Endothelial cell of umbilical vein (primary cell): ENCODE results near the gene AGFG1. TPM values are rescaled to one million over a fixed set of nuclear protein-coding genes. Genes with fewer than 3 reads are reported as not detected.

Experiments
- BruUV-seq: library from RNA; stranded (reverse); fragments of 400-500 nt; replicated peaks from 2 replicates; lab custom pipeline; 2021; lab: Mats Ljungman, UMichigan
- CTCF ChIA-PET: fragments of 300-600, 350-600 bp; sonication (Branson Sonifier 250); formaldehyde crosslinking; loops from one replicate; lab custom pipeline; 2021; ENCODE audit warnings: antibody characterized with exemption, inconsistent platforms; lab: Charles Lee
- POLR2A ChIA-PET: fragments of 300-600, 350-600 bp; sonication (Branson Sonifier 250); formaldehyde crosslinking; loops from one replicate; lab custom pipeline; 2021; ENCODE audit warnings: antibody characterized with exemption, inconsistent platforms; lab: Charles Lee
- DNase-seq: peaks from one replicate; pipeline ENCODE4 v3.0.0-alpha.2; 2011; ENCODE audit warnings: low read depth, low spot score
- FAIRE-seq: peaks from 2 replicates; lab custom pipeline; 2011; peaks lifted over from hg19 to GRCh38; lab: Jason Lieb, UNC
- H2AFZ ChIP-seq: 2 replicates; pipeline ENCODE4 v1.6.0; 2012; ENCODE audit warnings: low read depth, low read length, control low read depth, inconsistent platforms
- H3K27ac ChIP-seq: 2 replicates; pipeline ENCODE4 v1.5.1; 2011; ENCODE audit warnings: low read depth, mild to moderate bottlenecking, control low read depth, low read length, moderate library complexity; ENCODE audit not compliant: insufficient read depth
- H3K27me3 ChIP-seq, 2 experiments: 2 replicates each; pipeline versions ENCODE4 v1.6.0 to v1.6.1; 2011; ENCODE audit warnings: low read length in 2 of 2, mixed read lengths in 1 of 2; ENCODE audit not compliant: control insufficient read depth in 2 of 2, insufficient read depth in 2 of 2
- H3K36me3 ChIP-seq, 2 experiments: 2 replicates in 1 of 2; 3 replicates in 1 of 2; pipeline ENCODE4 v1.5.1; 2011; ENCODE audit warnings: low read length in 2 of 2, mild to moderate bottlenecking in 1 of 2, moderate library complexity in 1 of 2; ENCODE audit not compliant: control insufficient read depth in 2 of 2, insufficient read depth in 2 of 2; ENCODE audit errors: extremely low read depth in 1 of 2
- H3K4me1 ChIP-seq: 3 replicates; pipeline ENCODE4 v1.5.1; 2011; ENCODE audit warnings: mild to moderate bottlenecking, low read length; ENCODE audit not compliant: control insufficient read depth, insufficient read depth; ENCODE audit errors: extremely low read depth
- H3K4me2 ChIP-seq: 2 replicates; pipeline ENCODE4 v1.6.1; 2011; ENCODE audit warnings: low read length, control low read depth, mixed read lengths; ENCODE audit not compliant: insufficient read depth
- H3K4me3 ChIP-seq, 3 experiments: fragments of 200-600 bp in 1 of 3; sonication (generic), shearing (Covaris generic) in 1 of 3; replicated peaks in 1 of 3; 2 replicates each; pipeline ENCODE4 v1.5.1; 2011 to 2016; ENCODE audit warnings: control low read depth in 3 of 3, low read length in 3 of 3, mild to moderate bottlenecking in 2 of 3, inconsistent platforms in 1 of 3, low read depth in 1 of 3, moderate library complexity in 1 of 3; ENCODE audit not compliant: insufficient read depth in 1 of 3
- H3K79me2 ChIP-seq: 2 replicates; pipeline ENCODE4 v1.6.0; 2012; ENCODE audit warnings: low read length, inconsistent platforms; ENCODE audit not compliant: control insufficient read depth, insufficient read depth
- H3K9ac ChIP-seq: replicated peaks from 2 replicates; pipeline ENCODE3; 2011; ENCODE audit warnings: low read length, control low read depth; ENCODE audit not compliant: insufficient read depth; ENCODE audit errors: extremely low read depth
- H3K9me1 ChIP-seq: replicated peaks from 3 replicates; pipeline ENCODE4 v1.6.0; 2011; ENCODE audit warnings: mild to moderate bottlenecking, low read length; ENCODE audit not compliant: control insufficient read depth, insufficient read depth; ENCODE audit errors: extremely low read depth
- H3K9me3 ChIP-seq: replicated peaks from 2 replicates; pipeline ENCODE4 v1.5.1; 2012; ENCODE audit warnings: low read length, inconsistent platforms; ENCODE audit not compliant: control insufficient read depth, insufficient read depth
- H4K20me1 ChIP-seq: replicated peaks from 2 replicates; pipeline ENCODE3; 2011; ENCODE audit warnings: mild to moderate bottlenecking, low read length; ENCODE audit not compliant: control insufficient read depth, insufficient read depth; ENCODE audit errors: extremely low read depth
- EZH2 ChIP-seq: IDR thresholded peaks from 2 replicates; pipeline ENCODE4 v1.6.1; 2012; ENCODE audit warnings: borderline replicate concordance, low read depth, mild to moderate bottlenecking, moderate library complexity, low read length, inconsistent platforms; ENCODE audit not compliant: severe bottlenecking
- FOS ChIP-seq: IDR thresholded peaks from 2 replicates; pipeline ENCODE4 v1.6.1; 2011; ENCODE audit warnings: mild to moderate bottlenecking, low read length, moderate library complexity, borderline replicate concordance; ENCODE audit not compliant: insufficient read depth
- JUN ChIP-seq: IDR thresholded peaks from 2 replicates; pipeline ENCODE4 v1.6.1; 2011; ENCODE audit warnings: borderline replicate concordance, low read depth; ENCODE audit not compliant: insufficient read length, insufficient read depth
- MYC ChIP-seq: IDR thresholded peaks from one replicate; pipeline ENCODE4 v1.6.1; 2011; ENCODE audit warnings: mild to moderate bottlenecking, low read depth, low read length
- POLR2A ChIP-seq: IDR thresholded peaks from 2 replicates; pipeline ENCODE4 v1.6.1; 2012; ENCODE audit warnings: low read depth, mild to moderate bottlenecking, control low read depth, low read length
- dilution Hi-C: fragments of 300-500 bp; cut with MboI; formaldehyde crosslinking; loops from one replicate; pipeline ENCODE4 v1.15.0; 2019; ENCODE audit warnings: low sequenced_read_pairs; ENCODE audit not compliant: extremely low pct_ligation_motif_present
- intact Hi-C: fragments of 100-400 bp; cut with micrococcal nuclease; formaldehyde crosslinking; loops from one replicate; pipeline ENCODE4 v1.10.0; 2022
- polyA plus RNA-seq, 4 experiments: library from polyadenylated mRNA; depleted of rRNA in 3 of 4; stranded (reverse) in 3 of 4; unstranded in 1 of 4; fragments of >200 nt; gene quantifications; 2 replicates each; pipeline versions ENCODE4 v1.2.1 to v1.2.3, GENCODE V29; 2011 to 2012; ENCODE audit warnings: missing spikeins in 1 of 4
- total RNA-seq: library from RNA; stranded (reverse); gene quantifications from 2 replicates; pipeline ENCODE4 v1.2.3, GENCODE V29; 2021
- TF ChIP-seq, protein P1 (sequence below), 2 donors: IDR thresholded peaks; 1 replicate in 1 of 2; 2 replicates in 1 of 2; pipeline ENCODE4 v1.5.1; 2011; ENCODE audit warnings: low read length in 2 of 2, mild to moderate bottlenecking in 2 of 2, moderate library complexity in 2 of 2, control low read depth in 1 of 2, inconsistent platforms in 1 of 2, low read depth in 1 of 2; ENCODE audit not compliant: insufficient read depth in 1 of 2; ENCODE audit errors: extremely low read depth in 1 of 2

The AGFG1 gene
- total and polyA plus RNA-seq, 2 donors (not counting 3 experiments of a cell fraction or from before 2014, with no cell fraction given): 87.9 to 106 TPM

DNA sequence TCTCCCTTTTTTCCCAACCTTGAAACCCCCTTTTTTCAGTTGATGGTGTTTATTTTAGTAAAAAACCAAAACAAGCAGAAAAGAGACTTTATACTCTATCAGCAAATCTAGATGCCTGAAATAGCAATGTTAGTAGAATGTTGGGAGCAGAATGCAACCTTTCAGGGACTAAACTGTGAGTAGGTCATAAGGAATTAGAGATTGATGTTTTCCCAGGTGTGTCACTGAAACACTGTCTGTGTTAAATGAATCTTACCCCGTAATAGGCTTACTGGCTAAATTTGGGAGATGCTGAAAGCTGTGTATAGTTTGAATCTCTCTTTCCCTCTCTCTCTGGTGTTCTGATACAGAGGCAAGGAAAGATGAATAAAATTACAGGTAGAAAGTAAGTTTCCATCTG is 43.8 kb downstream of the AGFG1 start:
- Histone ChIP-seq H3K9me3 (no peaks in the 10 kb centered on the region), H3K4me3 (no peak overlapping the region), H3K79me2 (peaks cover 98% of the 10 kb centered on the region), H3K9ac (no peak overlapping the region), H2AFZ (no peak overlapping the region), H4K20me1 (peaks cover 25% of the 10 kb centered on the region), H3K36me3 (no peaks in the 10 kb centered on the region), H3K9me1 (peaks cover 3% of the 10 kb centered on the region), H3K27me3 (no peaks in the 10 kb centered on the region), H3K4me1 (no peaks in the 10 kb centered on the region), H3K4me2 (no peak overlapping the region), H3K27ac (no peak overlapping the region)
- dilution Hi-C loops: no loop called here
- no TSS peak for BruUV-seq
- no peak for TF ChIP-seq EZH2
- TF ChIP-seq MYC: no peak
- TF ChIP-seq FOS: no peak
- TF ChIP-seq POLR2A: no peak
- no peak for TF ChIP-seq JUN
- TF ChIP-seq, protein P1, sequence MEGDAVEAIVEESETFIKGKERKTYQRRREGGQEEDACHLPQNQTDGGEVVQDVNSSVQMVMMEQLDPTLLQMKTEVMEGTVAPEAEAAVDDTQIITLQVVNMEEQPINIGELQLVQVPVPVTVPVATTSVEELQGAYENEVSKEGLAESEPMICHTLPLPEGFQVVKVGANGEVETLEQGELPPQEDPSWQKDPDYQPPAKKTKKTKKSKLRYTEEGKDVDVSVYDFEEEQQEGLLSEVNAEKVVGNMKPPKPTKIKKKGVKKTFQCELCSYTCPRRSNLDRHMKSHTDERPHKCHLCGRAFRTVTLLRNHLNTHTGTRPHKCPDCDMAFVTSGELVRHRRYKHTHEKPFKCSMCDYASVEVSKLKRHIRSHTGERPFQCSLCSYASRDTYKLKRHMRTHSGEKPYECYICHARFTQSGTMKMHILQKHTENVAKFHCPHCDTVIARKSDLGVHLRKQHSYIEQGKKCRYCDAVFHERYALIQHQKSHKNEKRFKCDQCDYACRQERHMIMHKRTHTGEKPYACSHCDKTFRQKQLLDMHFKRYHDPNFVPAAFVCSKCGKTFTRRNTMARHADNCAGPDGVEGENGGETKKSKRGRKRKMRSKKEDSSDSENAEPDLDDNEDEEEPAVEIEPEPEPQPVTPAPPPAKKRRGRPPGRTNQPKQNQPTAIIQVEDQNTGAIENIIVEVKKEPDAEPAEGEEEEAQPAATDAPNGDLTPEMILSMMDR (IDR thresholded peaks at IDR 0.05; ENCODE audit: extremely low read depth in 1 of 2, insufficient read depth in 1 of 2, low read depth in 1 of 2, low read length in 2 of 2): no peak
- intact Hi-C loops: no loop called here
- CTCF ChIA-PET: interaction anchor here (2.1 kb wide), 1 partner anchor 10 kb away, joined by 6 read pairs; no protein-coding TSS in a partner anchor
- POLR2A ChIA-PET: no interaction called here
- no peak for FAIRE-seq
- no peak for DNase-seq
